HG03378 (cell line): ENCODE measurements around the gene SAYSD1.

ENCODE experiments used
- ATAC-seq: cut with Tn5 transposase; IDR thresholded peaks from one replicate; pipeline ENCODE4 v1.9.1; 2021; ENCODE audit warnings: mild to moderate bottlenecking, moderate library complexity; ENCODE audit not compliant: unreplicated experiment

Gene SAYSD1

GRCh38 chr6:39059496-39060310 is 55.3 kb downstream of the SAYSD1 start:
- ATAC-seq: no peak

- no peak for ATAC-seq
Observed at GRCh38 chr6:39058471-39059147, 56.4 kb downstream of the SAYSD1 start.

GRCh38 chr6:39057251-39058155 is 57.5 kb downstream of the SAYSD1 start:
- no peak for ATAC-seq

GRCh38 chr6:39056681-39057080 is 58.3 kb downstream of the SAYSD1 start:
- ATAC-seq: no peak

GRCh38 chr6:39056191-39056590 is 58.8 kb downstream of the SAYSD1 start:
- no peak for ATAC-seq

GRCh38 chr6:39055661-39056060 is 59.3 kb downstream of the SAYSD1 start:
- no peak for ATAC-seq

GRCh38 chr6:39054577-39055142 is 60.3 kb downstream of the SAYSD1 start:
- no peak for ATAC-seq
